K562 (cell line): ENCODE measurements around the gene RPS2. TPM values are rescaled to one million over a fixed set of nuclear protein-coding genes. Genes with fewer than 3 reads are reported as not detected.

Source experiments
- ADNP ChIP-seq: fragments of 200-800 bp; sonication (Bioruptor generic); IDR thresholded peaks from 2 replicates; pipeline ENCODE4 v1.6.1; 2016; ENCODE audit warnings: missing genetic modification characterization, missing compliant biosample characterization
- BMI1 ChIP-seq: fragments of 150-350 bp; IDR thresholded peaks from 2 replicates; pipeline ENCODE4 v1.6.1; 2014; ENCODE audit warnings: low read length
- CBX1 ChIP-seq: sonication (generic); IDR thresholded peaks from 2 replicates; pipeline ENCODE4 v1.6.1; 2016; ENCODE audit warnings: antibody characterized with exemption, low read depth, mild to moderate bottlenecking
- CBX8 ChIP-seq: fragments of 200-600 bp; sonication (generic); IDR thresholded peaks from 2 replicates; pipeline ENCODE4 v1.6.1; 2012; ENCODE audit warnings: borderline replicate concordance, mixed run types, low read depth, mild to moderate bottlenecking, moderate library complexity, mixed read lengths, low read length, control low read depth, inconsistent platforms; ENCODE audit not compliant: poor library complexity, severe bottlenecking; ENCODE audit errors: extremely low read depth
- GTF2E2 ChIP-seq: fragments of 200-800 bp; sonication (Bioruptor generic); IDR thresholded peaks from 2 replicates; pipeline ENCODE4 v1.6.1; 2016; ENCODE audit warnings: missing genetic modification characterization, missing compliant biosample characterization
- KAT7 ChIP-seq: sonication (generic); formaldehyde crosslinking; IDR thresholded peaks from 2 replicates; pipeline ENCODE4 v1.8.0; 2022; ENCODE audit warnings: missing genetic modification reagents, mild to moderate bottlenecking, borderline replicate concordance
- MTA2 ChIP-seq: fragments of 450-650 bp; IDR thresholded peaks from 2 replicates; pipeline ENCODE4 v1.6.1; 2016; ENCODE audit warnings: low read depth
- POLR3A ChIP-seq: IDR thresholded peaks from 2 replicates; pipeline ENCODE4 v1.6.1; 2011; ENCODE audit warnings: borderline replicate concordance, mild to moderate bottlenecking, moderate library complexity; ENCODE audit not compliant: insufficient read length, insufficient read depth; ENCODE audit errors: extremely low read depth
- PURB ChIP-seq: sonication (generic); formaldehyde crosslinking; IDR thresholded peaks from 2 replicates; pipeline ENCODE4 v1.9.0; 2021; ENCODE audit warnings: low read depth, mild to moderate bottlenecking, missing genetic modification reagents
- SP1 ChIP-seq: sonication (generic); formaldehyde crosslinking; IDR thresholded peaks from 2 replicates; pipeline ENCODE4 v1.8.1; 2022; ENCODE audit warnings: mild to moderate bottlenecking, missing genetic modification reagents
- TRIM28 ChIP-seq: fragments of 450-650 bp; IDR thresholded peaks from 2 replicates; pipeline ENCODE4 v1.6.1; 2017
- ZNF140 ChIP-seq: fragments of 250-450 bp; sonication (Bioruptor Pico); IDR thresholded peaks from 2 replicates; pipeline ENCODE4 v1.8.0; 2021; ENCODE audit warnings: moderate library complexity, mild to moderate bottlenecking, inconsistent platforms
- ZNF175 ChIP-seq: fragments of 200-800 bp; sonication (Bioruptor generic); IDR thresholded peaks from 2 replicates; pipeline ENCODE4 v1.6.1; 2016; ENCODE audit warnings: low read depth, mild to moderate bottlenecking, missing genetic modification characterization, missing compliant biosample characterization
- ZNF668 ChIP-seq: fragments of 250-450 bp; sonication (Bioruptor Pico); IDR thresholded peaks from 2 replicates; pipeline ENCODE4 v1.8.0; 2022; ENCODE audit warnings: mild to moderate bottlenecking, inconsistent platforms
- ZNF75A ChIP-seq: fragments of 450-650 bp; formaldehyde crosslinking; IDR thresholded peaks from 2 replicates; pipeline ENCODE4 v1.4.0; 2020; ENCODE audit warnings: mild to moderate bottlenecking
- ZNF764 ChIP-seq: fragments of 250-450 bp; sonication (Bioruptor Pico); IDR thresholded peaks from 2 replicates; pipeline ENCODE4 v1.4.0; 2020; ENCODE audit warnings: low read depth, mild to moderate bottlenecking, moderate library complexity
- polyA plus RNA-seq, 8 experiments: library from polyadenylated mRNA; depleted of rRNA in 4 of 8; stranded (reverse) in 5 of 8; unstranded in 3 of 8; fragments of >200 nt; fragmentation: Nextera tagmentation in 2 of 8; fragmentation: Illumina TruSeq in 1 of 8; extraction: Ambion mirVana in 2 of 8; extraction: Trizol in 1 of 8; gene quantifications; 2 replicates each; pipeline versions ENCODE4 v1.2.1 to v1.2.3, GENCODE V29; 2011 to 2014; ENCODE audit warnings: inconsistent platforms in 1 of 8, missing spikeins in 1 of 8
- total RNA-seq, 7 experiments: library from RNA; depleted of rRNA in 6 of 7; stranded (reverse); fragments of >200 nt in 6 of 7; fragmentation: Illumina TruSeq in 2 of 7; extraction: Trizol in 2 of 7; gene quantifications; 2 replicates each; pipeline versions ENCODE4 v1.2.1 to v1.2.3, GENCODE V29; 2011 to 2021; ENCODE audit warnings: low replicate concordance in 1 of 7
- TF ChIP-seq, protein P1 (sequence below): IDR thresholded peaks from 2 replicates; pipeline ENCODE4 v1.6.1; 2012; ENCODE audit warnings: low read depth, low read length, improper control_type of control experiment, borderline replicate concordance
- TF ChIP-seq, protein P2 (sequence below): sonication (generic); formaldehyde crosslinking; IDR thresholded peaks from 2 replicates; pipeline ENCODE4 v1.8.0; 2022; ENCODE audit warnings: mild to moderate bottlenecking, missing genetic modification reagents
- TF ChIP-seq, protein P3 (sequence below): fragments of 450-650 bp; formaldehyde crosslinking; IDR thresholded peaks from 2 replicates; pipeline ENCODE4 v1.4.0; 2022; ENCODE audit warnings: missing genetic modification characterization
- TF ChIP-seq, protein P4 (sequence below): sonication (generic); formaldehyde crosslinking; IDR thresholded peaks from 2 replicates; pipeline ENCODE4 v1.5.0; 2020; ENCODE audit warnings: missing genetic modification reagents

Gene RPS2
- total and polyA plus RNA-seq, 9 of the 15 experiments (the other 6 are each of a cell fraction or from before 2014, with no cell fraction given) = 834 to 4,794 (median 3,793) TPM

DNA sequence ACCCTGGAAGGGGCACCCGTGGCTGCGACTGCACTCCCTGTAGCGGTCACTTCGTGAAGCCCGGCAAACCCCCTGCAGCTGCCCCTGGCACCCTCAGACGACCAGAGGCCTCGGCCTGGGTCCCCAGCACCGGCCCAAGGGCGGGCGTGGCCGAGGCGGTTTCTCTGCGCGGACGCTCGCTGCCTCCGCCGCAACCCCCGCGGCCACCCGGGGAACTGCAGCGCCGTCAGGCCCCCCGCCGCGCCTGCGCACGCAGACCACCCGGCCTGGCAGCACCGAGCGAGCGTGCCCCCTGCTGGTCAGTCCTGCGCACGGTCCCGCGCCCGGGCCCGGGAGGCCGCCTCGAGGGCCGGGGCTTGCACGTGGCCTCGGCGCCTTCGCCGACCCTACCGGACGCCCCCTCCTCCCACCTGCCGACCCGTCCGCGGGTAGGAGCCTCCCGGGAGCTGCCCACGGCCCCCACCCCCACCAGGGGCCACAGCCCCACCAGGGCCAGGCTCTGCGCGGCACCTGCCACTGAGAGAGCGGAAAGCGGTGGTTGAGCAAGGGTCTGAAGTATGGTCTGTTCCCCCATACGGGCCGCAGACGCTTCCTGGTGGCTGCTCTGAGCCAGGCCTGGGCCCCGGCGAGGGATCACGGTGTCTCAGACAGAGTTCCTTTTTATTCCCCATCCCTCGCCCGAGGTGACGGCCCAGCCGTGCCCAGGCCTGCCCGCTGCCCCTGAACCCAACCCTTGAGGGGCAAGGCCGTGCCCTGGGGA is 34.9 kb downstream of the RPS2 start (continued):
- TF ChIP-seq ZNF175 (CRISPR knock-in tag) (no peak), ZNF764 (CRISPR knock-in tag) (no peak), TRIM28 (no peak), BMI1 (no peak), PURB (CRISPR knock-in tag) (no peak), GTF2E2 (no peak), SP1 (CRISPR knock-in tag) (no peak), ADNP (no peak), ZNF140 (CRISPR knock-in tag) (no peak), KAT7 (CRISPR knock-in tag) (no peak), CBX1 (no peak; the same call in 1 of the 2 replicates), ZNF75A (CRISPR knock-in tag) (no peak), MTA2 (no peak), ZNF668 (CRISPR knock-in tag) (no peak), CBX8 (no peak), POLR3A (no peak)
- TF ChIP-seq, protein P1, sequence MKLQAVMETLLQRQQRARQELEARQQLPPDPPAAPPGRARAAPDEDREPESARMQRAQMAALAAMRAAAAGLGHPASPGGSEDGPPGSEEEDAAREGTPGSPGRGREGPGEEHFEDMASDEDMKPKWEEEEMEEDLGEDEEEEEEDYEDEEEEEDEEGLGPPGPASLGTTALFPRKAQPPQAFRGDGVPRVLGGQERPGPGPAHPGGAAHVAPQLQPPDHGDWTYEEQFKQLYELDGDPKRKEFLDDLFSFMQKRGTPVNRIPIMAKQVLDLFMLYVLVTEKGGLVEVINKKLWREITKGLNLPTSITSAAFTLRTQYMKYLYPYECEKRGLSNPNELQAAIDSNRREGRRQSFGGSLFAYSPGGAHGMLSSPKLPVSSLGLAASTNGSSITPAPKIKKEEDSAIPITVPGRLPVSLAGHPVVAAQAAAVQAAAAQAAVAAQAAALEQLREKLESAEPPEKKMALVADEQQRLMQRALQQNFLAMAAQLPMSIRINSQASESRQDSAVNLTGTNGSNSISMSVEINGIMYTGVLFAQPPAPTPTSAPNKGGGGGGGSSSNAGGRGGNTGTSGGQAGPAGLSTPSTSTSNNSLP = no peak
- TF ChIP-seq, protein P2, sequence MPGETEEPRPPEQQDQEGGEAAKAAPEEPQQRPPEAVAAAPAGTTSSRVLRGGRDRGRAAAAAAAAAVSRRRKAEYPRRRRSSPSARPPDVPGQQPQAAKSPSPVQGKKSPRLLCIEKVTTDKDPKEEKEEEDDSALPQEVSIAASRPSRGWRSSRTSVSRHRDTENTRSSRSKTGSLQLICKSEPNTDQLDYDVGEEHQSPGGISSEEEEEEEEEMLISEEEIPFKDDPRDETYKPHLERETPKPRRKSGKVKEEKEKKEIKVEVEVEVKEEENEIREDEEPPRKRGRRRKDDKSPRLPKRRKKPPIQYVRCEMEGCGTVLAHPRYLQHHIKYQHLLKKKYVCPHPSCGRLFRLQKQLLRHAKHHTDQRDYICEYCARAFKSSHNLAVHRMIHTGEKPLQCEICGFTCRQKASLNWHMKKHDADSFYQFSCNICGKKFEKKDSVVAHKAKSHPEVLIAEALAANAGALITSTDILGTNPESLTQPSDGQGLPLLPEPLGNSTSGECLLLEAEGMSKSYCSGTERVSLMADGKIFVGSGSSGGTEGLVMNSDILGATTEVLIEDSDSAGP = no peak
- TF ChIP-seq, protein P3, sequence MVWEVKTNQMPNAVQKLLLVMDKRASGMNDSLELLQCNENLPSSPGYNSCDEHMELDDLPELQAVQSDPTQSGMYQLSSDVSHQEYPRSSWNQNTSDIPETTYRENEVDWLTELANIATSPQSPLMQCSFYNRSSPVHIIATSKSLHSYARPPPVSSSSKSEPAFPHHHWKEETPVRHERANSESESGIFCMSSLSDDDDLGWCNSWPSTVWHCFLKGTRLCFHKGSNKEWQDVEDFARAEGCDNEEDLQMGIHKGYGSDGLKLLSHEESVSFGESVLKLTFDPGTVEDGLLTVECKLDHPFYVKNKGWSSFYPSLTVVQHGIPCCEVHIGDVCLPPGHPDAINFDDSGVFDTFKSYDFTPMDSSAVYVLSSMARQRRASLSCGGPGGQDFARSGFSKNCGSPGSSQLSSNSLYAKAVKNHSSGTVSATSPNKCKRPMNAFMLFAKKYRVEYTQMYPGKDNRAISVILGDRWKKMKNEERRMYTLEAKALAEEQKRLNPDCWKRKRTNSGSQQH = no peak
- TF ChIP-seq, protein P4, sequence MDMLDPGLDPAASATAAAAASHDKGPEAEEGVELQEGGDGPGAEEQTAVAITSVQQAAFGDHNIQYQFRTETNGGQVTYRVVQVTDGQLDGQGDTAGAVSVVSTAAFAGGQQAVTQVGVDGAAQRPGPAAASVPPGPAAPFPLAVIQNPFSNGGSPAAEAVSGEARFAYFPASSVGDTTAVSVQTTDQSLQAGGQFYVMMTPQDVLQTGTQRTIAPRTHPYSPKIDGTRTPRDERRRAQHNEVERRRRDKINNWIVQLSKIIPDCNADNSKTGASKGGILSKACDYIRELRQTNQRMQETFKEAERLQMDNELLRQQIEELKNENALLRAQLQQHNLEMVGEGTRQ (CRISPR knock-in tag) = 0 out of 2 replicates have a peak, but pooled peaks have one; percentile 1
